GM23338 (cell line): ENCODE data around the gene CHCHD6. TPM values are rescaled to one million over a fixed set of nuclear protein-coding genes. Genes with fewer than 3 reads are reported as not detected.

Experiments used
- ATAC-seq: fragments of 200-7000 bp; cut with Tn5 transposase; 3 replicates; pipeline ENCODE4 v1.9.1; 2020
- DNase-seq: peaks from one replicate; pipeline ENCODE4 v3.0.0-alpha.2; 2015; ENCODE audit warnings: low spot score
- H2AFZ ChIP-seq: fragments of 200-600 bp; sonication (generic); 2 replicates; pipeline ENCODE4 v1.8.0; 2016; ENCODE audit warnings: antibody characterized with exemption, mild to moderate bottlenecking, moderate library complexity
- H3F3A ChIP-seq: fragments of 200-600 bp; sonication (generic); replicated peaks from 2 replicates; pipeline ENCODE4 v1.8.0; 2017; ENCODE audit warnings: antibody characterized with exemption, mixed run types, low read depth
- H3K27ac ChIP-seq: fragments of 200-600 bp; sonication (generic); 2 replicates; pipeline ENCODE4 v1.6.1; 2016; ENCODE audit warnings: low read depth
- H3K27me3 ChIP-seq: fragments of 200-600 bp; sonication (generic); 2 replicates; pipeline ENCODE4 v1.8.0; 2016; ENCODE audit warnings: mild to moderate bottlenecking, mixed run types, moderate library complexity; ENCODE audit not compliant: insufficient read depth
- H3K36me3 ChIP-seq: fragments of 200-600 bp; sonication (generic); 2 replicates; pipeline ENCODE4 v1.8.0; 2016; ENCODE audit warnings: mild to moderate bottlenecking; ENCODE audit not compliant: insufficient read depth
- H3K4me1 ChIP-seq: fragments of 200-600 bp; sonication (generic); 2 replicates; pipeline ENCODE4 v1.8.0; 2016; ENCODE audit warnings: mild to moderate bottlenecking, moderate library complexity; ENCODE audit not compliant: insufficient read depth
- H3K4me2 ChIP-seq: fragments of 200-600 bp; sonication (generic); 2 replicates; pipeline ENCODE4 v1.7.1; 2017; ENCODE audit warnings: mixed run types
- H3K4me3 ChIP-seq: fragments of 200-600 bp; sonication (generic); 2 replicates; pipeline ENCODE4 v1.6.1; 2016; ENCODE audit warnings: mixed run types
- H3K79me2 ChIP-seq: fragments of 200-600 bp; sonication (generic); replicated peaks from 2 replicates; pipeline ENCODE4 v1.8.0; 2017; ENCODE audit warnings: mild to moderate bottlenecking; ENCODE audit not compliant: insufficient read depth
- H3K9me2 ChIP-seq: fragments of 200-600 bp; sonication (generic); 2 replicates; pipeline ENCODE4 v1.8.0; 2017; ENCODE audit not compliant: insufficient read depth
- H4K20me1 ChIP-seq: fragments of 200-600 bp; sonication (generic); replicated peaks from 2 replicates; pipeline ENCODE4 v1.8.0; 2017; ENCODE audit warnings: mild to moderate bottlenecking; ENCODE audit not compliant: insufficient read depth
- H3K27ac Mint-ChIP-seq: 2 replicates; pipeline ENCODE4 v1.8.0; 2020; ENCODE audit warnings: inconsistent platforms, mild to moderate bottlenecking, moderate library complexity, mixed read lengths
- H3K27me3 Mint-ChIP-seq: 3 replicates; pipeline ENCODE4 v1.8.0; 2022; ENCODE audit warnings: low read depth, mild to moderate bottlenecking, moderate library complexity, mixed read lengths, inconsistent platforms; ENCODE audit not compliant: insufficient read depth, poor library complexity
- H3K36me3 Mint-ChIP-seq: 3 replicates; pipeline ENCODE4 v1.8.0; 2021; ENCODE audit warnings: low read depth, mild to moderate bottlenecking, inconsistent platforms, moderate library complexity, mixed read lengths
- H3K4me1 Mint-ChIP-seq: 3 replicates; pipeline ENCODE4 v1.8.0; 2020; ENCODE audit warnings: mild to moderate bottlenecking, inconsistent platforms, mixed read lengths
- H3K4me3 Mint-ChIP-seq: 3 replicates; pipeline ENCODE4 v1.8.0; 2021; ENCODE audit warnings: moderate library complexity, mild to moderate bottlenecking, inconsistent platforms, mixed read lengths
- H3K9me3 Mint-ChIP-seq: 3 replicates; pipeline ENCODE4 v1.8.0; 2020; ENCODE audit warnings: moderate library complexity, mild to moderate bottlenecking, inconsistent platforms, mixed read lengths
- EZH2 ChIP-seq: fragments of 200-600 bp; sonication (generic); IDR thresholded peaks from one replicate; pipeline ENCODE4 v1.8.0; 2017; ENCODE audit warnings: antibody characterized with exemption, mild to moderate bottlenecking, low read depth; ENCODE audit not compliant: unreplicated experiment
- EZH2phosphoT487 ChIP-seq: fragments of 200-600 bp; sonication (generic); IDR thresholded peaks from one replicate; pipeline ENCODE4 v1.8.1; 2018; ENCODE audit warnings: antibody characterized with exemption; ENCODE audit not compliant: unreplicated experiment
- JUNB ChIP-seq: IDR thresholded peaks from one replicate; pipeline ENCODE4 v1.6.1; 2016; ENCODE audit warnings: antibody characterized with exemption; ENCODE audit not compliant: unreplicated experiment
- NANOG ChIP-seq: IDR thresholded peaks from 2 replicates; pipeline ENCODE4 v1.6.1; 2016; ENCODE audit warnings: antibody characterized with exemption, borderline replicate concordance
- STAT1 ChIP-seq: IDR thresholded peaks from one replicate; pipeline ENCODE4 v1.6.1; 2016; ENCODE audit warnings: antibody characterized with exemption; ENCODE audit not compliant: unreplicated experiment
- polyA plus RNA-seq: library from polyadenylated mRNA; unstranded; fragments of >200 nt; fragmentation: Nextera tagmentation; extraction: Ambion mirVana; gene quantifications from 2 replicates; pipeline ENCODE4 v1.2.1, GENCODE V29; 2016
- total RNA-seq: library from RNA; depleted of rRNA; stranded (reverse); fragments of >200 nt; shearing (Covaris generic); gene quantifications from 2 replicates; pipeline ENCODE4 v1.2.3, GENCODE V29; 2014
- TF ChIP-seq, protein P1 (sequence below): IDR thresholded peaks from 2 replicates; pipeline ENCODE4 v1.6.1; 2016; ENCODE audit warnings: antibody characterized with exemption
- TF ChIP-seq, protein P2 (sequence below): IDR thresholded peaks from one replicate; pipeline ENCODE4 v1.6.1; 2018; ENCODE audit warnings: antibody characterized with exemption; ENCODE audit not compliant: unreplicated experiment
- TF ChIP-seq, protein P3 (sequence below), 2 experiments: fragments of 200-600 bp in 1 of 2; sonication (generic) in 1 of 2; conservative IDR thresholded peaks; 2 replicates each; pipeline versions ENCODE4 v1.5.1 to v1.6.1; 2016 to 2017; ENCODE audit warnings: antibody characterized with exemption in 2 of 2, low read depth in 2 of 2, mild to moderate bottlenecking in 2 of 2, moderate library complexity in 1 of 2

Gene CHCHD6
- total and polyA plus RNA-seq, 2 experiments from 2014 or later: 28.8 to 43.0 TPM

DNA sequence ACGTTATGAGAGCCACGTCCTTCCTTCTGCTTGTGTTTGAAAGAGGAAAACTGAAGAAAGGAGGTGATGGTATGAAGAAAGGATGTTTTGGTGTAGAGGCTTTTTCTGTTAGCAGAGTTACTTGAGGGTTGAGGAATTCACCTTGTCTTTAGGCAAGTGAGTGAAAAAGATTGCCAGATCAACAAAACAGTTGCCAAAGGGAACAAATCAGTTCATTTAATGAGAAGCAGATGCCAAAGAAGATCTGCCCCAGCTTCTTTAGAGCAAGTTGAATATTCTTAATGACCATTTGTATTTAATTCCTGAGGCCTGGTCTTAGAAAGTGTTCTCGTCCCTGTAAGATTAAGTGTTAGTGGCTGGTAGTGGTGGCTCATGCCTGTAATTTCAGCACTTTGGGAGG lies 2.6 kb downstream of the CHCHD6 start:
- TF ChIP-seq STAT1: no peak
- TF ChIP-seq NANOG: no peak
- TF ChIP-seq, protein P1, sequence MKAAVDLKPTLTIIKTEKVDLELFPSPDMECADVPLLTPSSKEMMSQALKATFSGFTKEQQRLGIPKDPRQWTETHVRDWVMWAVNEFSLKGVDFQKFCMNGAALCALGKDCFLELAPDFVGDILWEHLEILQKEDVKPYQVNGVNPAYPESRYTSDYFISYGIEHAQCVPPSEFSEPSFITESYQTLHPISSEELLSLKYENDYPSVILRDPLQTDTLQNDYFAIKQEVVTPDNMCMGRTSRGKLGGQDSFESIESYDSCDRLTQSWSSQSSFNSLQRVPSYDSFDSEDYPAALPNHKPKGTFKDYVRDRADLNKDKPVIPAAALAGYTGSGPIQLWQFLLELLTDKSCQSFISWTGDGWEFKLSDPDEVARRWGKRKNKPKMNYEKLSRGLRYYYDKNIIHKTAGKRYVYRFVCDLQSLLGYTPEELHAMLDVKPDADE: no peak
- TF ChIP-seq, protein P2, sequence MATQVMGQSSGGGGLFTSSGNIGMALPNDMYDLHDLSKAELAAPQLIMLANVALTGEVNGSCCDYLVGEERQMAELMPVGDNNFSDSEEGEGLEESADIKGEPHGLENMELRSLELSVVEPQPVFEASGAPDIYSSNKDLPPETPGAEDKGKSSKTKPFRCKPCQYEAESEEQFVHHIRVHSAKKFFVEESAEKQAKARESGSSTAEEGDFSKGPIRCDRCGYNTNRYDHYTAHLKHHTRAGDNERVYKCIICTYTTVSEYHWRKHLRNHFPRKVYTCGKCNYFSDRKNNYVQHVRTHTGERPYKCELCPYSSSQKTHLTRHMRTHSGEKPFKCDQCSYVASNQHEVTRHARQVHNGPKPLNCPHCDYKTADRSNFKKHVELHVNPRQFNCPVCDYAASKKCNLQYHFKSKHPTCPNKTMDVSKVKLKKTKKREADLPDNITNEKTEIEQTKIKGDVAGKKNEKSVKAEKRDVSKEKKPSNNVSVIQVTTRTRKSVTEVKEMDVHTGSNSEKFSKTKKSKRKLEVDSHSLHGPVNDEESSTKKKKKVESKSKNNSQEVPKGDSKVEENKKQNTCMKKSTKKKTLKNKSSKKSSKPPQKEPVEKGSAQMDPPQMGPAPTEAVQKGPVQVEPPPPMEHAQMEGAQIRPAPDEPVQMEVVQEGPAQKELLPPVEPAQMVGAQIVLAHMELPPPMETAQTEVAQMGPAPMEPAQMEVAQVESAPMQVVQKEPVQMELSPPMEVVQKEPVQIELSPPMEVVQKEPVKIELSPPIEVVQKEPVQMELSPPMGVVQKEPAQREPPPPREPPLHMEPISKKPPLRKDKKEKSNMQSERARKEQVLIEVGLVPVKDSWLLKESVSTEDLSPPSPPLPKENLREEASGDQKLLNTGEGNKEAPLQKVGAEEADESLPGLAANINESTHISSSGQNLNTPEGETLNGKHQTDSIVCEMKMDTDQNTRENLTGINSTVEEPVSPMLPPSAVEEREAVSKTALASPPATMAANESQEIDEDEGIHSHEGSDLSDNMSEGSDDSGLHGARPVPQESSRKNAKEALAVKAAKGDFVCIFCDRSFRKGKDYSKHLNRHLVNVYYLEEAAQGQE: no peak
- no peak for TF ChIP-seq EZH2phosphoT487
- no peak for TF ChIP-seq EZH2
- TF ChIP-seq JUNB: no peak
- TF ChIP-seq, protein P3, sequence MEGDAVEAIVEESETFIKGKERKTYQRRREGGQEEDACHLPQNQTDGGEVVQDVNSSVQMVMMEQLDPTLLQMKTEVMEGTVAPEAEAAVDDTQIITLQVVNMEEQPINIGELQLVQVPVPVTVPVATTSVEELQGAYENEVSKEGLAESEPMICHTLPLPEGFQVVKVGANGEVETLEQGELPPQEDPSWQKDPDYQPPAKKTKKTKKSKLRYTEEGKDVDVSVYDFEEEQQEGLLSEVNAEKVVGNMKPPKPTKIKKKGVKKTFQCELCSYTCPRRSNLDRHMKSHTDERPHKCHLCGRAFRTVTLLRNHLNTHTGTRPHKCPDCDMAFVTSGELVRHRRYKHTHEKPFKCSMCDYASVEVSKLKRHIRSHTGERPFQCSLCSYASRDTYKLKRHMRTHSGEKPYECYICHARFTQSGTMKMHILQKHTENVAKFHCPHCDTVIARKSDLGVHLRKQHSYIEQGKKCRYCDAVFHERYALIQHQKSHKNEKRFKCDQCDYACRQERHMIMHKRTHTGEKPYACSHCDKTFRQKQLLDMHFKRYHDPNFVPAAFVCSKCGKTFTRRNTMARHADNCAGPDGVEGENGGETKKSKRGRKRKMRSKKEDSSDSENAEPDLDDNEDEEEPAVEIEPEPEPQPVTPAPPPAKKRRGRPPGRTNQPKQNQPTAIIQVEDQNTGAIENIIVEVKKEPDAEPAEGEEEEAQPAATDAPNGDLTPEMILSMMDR (conservative IDR thresholded peaks at IDR 0.05; ENCODE audit: low read depth in 2 of 2): no peak
- no peak overlapping the region for H3K4me2 ChIP-seq
- Mint-ChIP-seq H3K36me3 (peaks cover 6% of the 10 kb centered on the region; the same call in 2 of the 3 replicates), H3K27ac (no peak overlapping the region), H3K9me3 (no peaks in the 10 kb centered on the region), H3K4me3 (no peak overlapping the region), H3K27me3 (peaks cover 8% of the 10 kb centered on the region), H3K4me1 (peaks cover 19% of the 10 kb centered on the region)
- H3K4me3 ChIP-seq: no peak overlapping the region
- no peaks in the 10 kb centered on the region for H3K36me3 ChIP-seq
- no peak overlapping the region for H2AFZ ChIP-seq
- peaks cover 67% of the 10 kb centered on the region for H3K79me2 ChIP-seq
- H4K20me1 ChIP-seq: peaks cover 16% of the 10 kb centered on the region
- no peak overlapping the region for H3K27ac ChIP-seq
- DNase-seq (no peak), ATAC-seq (no peak)
- no peaks in the 10 kb centered on the region for H3K9me2 ChIP-seq
- no peaks in the 10 kb centered on the region for H3F3A ChIP-seq
- peaks cover 10% of the 10 kb centered on the region for H3K4me1 ChIP-seq
- peaks cover 10% of the 10 kb centered on the region for H3K27me3 ChIP-seq

DNA sequence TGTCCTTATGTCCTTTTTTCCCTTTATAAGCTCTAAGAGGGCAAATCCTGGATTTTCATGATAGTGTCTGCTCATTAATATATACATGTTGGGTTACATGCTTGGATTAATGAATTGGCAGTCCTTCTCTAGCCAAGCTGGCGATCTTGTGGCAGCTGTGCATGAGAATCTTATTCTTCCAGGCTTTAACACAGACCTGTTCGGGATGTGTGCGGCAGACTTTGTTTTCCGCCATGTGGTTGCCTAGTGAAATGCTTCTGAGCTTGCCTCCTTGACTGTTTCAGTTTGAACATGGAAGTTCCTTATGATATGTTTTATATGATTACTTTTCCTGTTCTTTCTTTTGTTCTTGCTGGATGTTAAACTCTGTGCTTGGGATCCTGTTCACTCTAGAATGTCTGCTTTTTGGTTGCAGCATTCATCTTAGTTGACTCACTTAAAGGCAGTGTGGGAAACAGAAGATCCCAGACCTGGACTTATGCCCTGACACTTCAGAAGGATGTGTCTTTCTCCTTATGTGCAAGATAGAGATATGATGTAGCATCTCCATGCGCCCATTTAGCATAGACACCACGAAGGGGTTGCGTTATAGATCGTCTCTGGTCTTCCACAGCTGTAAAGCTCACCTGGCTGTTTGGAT lies 7.2 kb downstream of the CHCHD6 start:
- Mint-ChIP-seq H3K9me3 (no peaks in the 10 kb centered on the region), H3K27ac (no peak overlapping the region), H3K27me3 (no peaks in the 10 kb centered on the region), H3K4me3 (no peak overlapping the region), H3K36me3 (peaks cover 6% of the 10 kb centered on the region; the same call in 2 of the 3 replicates), H3K4me1 (peaks cover 11% of the 10 kb centered on the region; the same call in 2 of the 3 replicates)
- no peak overlapping the region for H3K4me3 ChIP-seq
- TF ChIP-seq, protein P3 (conservative IDR thresholded peaks at IDR 0.05; ENCODE audit: low read depth in 2 of 2): peak in 1 of 2 experiments; percentile 8; a peak in 1 of 4 replicates
- TF ChIP-seq NANOG: no peak
- H3F3A ChIP-seq: no peaks in the 10 kb centered on the region
- no peak overlapping the region for H2AFZ ChIP-seq
- no peaks in the 10 kb centered on the region for H3K36me3 ChIP-seq
- no peak for ATAC-seq
- no peaks in the 10 kb centered on the region for H3K27me3 ChIP-seq
- H3K79me2 ChIP-seq: peaks cover 85% of the 10 kb centered on the region
- H3K27ac ChIP-seq: no peak overlapping the region
- H3K9me2 ChIP-seq: no peaks in the 10 kb centered on the region
- DNase-seq: peak; percentile 32
- H3K4me2 ChIP-seq: no peak overlapping the region
- H3K4me1 ChIP-seq: no peaks in the 10 kb centered on the region
- peaks cover 16% of the 10 kb centered on the region for H4K20me1 ChIP-seq
